DND-41 (cell line): Measurements from ENCODE around the gene ALDH8A1.

Experiments
- CTCF ChIP-seq: IDR thresholded peaks from 2 replicates; pipeline ENCODE4 v1.5.1; 2012; ENCODE audit warnings: borderline replicate concordance, low read length, moderate library complexity, mild to moderate bottlenecking; ENCODE audit not compliant: poor library complexity, severe bottlenecking; ENCODE audit errors: extremely low read depth
- EZH2 ChIP-seq: IDR thresholded peaks from 3 replicates; pipeline ENCODE4 v1.6.1; 2012; ENCODE audit warnings: borderline replicate concordance, low read depth, mild to moderate bottlenecking, moderate library complexity, low read length, inconsistent platforms; ENCODE audit not compliant: severe bottlenecking

GRCh38 chr6:134868812-134869211 is 81.1 kb downstream of the ALDH8A1 start:
- TF ChIP-seq CTCF (no peak), EZH2 (no peak)
